ENCODE measurements around the gene STEAP3. TPM values are rescaled to one million over a fixed set of nuclear protein-coding genes. Genes with fewer than 3 reads are reported as not detected.

Gene STEAP3
- total RNA-seq, 4 donors from 2014 or later, result 2.3 to 5.9 (median 3.7) TPM

- intact Hi-C loops (cut with DNase I; ENCODE audit: low total_unique reads), result no loop called here
- no peaks in the 10 kb centered on the region for H3K36me3 ChIP-seq
- H3K9me3 ChIP-seq, result no peaks in the 10 kb centered on the region
- no peak for DNase-seq
- H3K27me3 ChIP-seq, result no peaks in the 10 kb centered on the region
- peaks cover 0 to 6% of the 10 kb centered on the region in 2 donors for H3K4me1 ChIP-seq
- H3K4me3 ChIP-seq, result no peak overlapping the region
- no peak overlapping the region for H3K27ac ChIP-seq
- TF ChIP-seq CTCF (IDR thresholded peaks at IDR 0.05) (no peak), POLR2A (IDR thresholded peaks at IDR 0.05) (no peak)
Measured at GRCh38 chr2:119222213-119222612, 1.4 kb upstream of the STEAP3 start.

- Histone ChIP-seq H3K4me1 (peaks cover 0 to 6% of the 10 kb centered on the region in 2 donors), H3K4me3 (peak overlapping the region; percentile 31 to 60), H3K27me3 (no peaks in the 10 kb centered on the region), H3K27ac (no peak overlapping the region), H3K9me3 (no peaks in the 10 kb centered on the region), H3K36me3 (no peaks in the 10 kb centered on the region)
- intact Hi-C loops (cut with DNase I; ENCODE audit: low total_unique reads), result no loop called here
- TF ChIP-seq CTCF (IDR thresholded peaks at IDR 0.05), result no peak
- no peak for TF ChIP-seq POLR2A (IDR thresholded peaks at IDR 0.05)
- DNase-seq, result no peak
Measured at GRCh38 chr2:119222863-119223520, 642 bp upstream of the STEAP3 start.

- Histone ChIP-seq H3K4me3 (peak overlapping the region; percentile 31 to 60), H3K27ac (no peak overlapping the region), H3K36me3 (no peaks in the 10 kb centered on the region), H3K27me3 (no peaks in the 10 kb centered on the region), H3K4me1 (peaks cover 0 to 6% of the 10 kb centered on the region in 2 donors), H3K9me3 (no peaks in the 10 kb centered on the region)
- DNase-seq, result no peak
- TF ChIP-seq CTCF (IDR thresholded peaks at IDR 0.05) (no peak), POLR2A (IDR thresholded peaks at IDR 0.05) (no peak)
- intact Hi-C loops (cut with DNase I; ENCODE audit: low total_unique reads), result no loop called here
Measured at GRCh38 chr2:119224391-119225104, 914 bp downstream of the STEAP3 start.

GRCh38 chr2:119225105-119225865, 1.7 kb downstream of the STEAP3 start:
- intact Hi-C loops (cut with DNase I; ENCODE audit: low total_unique reads), result no loop called here
- no peaks in the 10 kb centered on the region for H3K36me3 ChIP-seq
- no peak overlapping the region for H3K4me3 ChIP-seq
- no peak for TF ChIP-seq CTCF (IDR thresholded peaks at IDR 0.05)
- no peak for TF ChIP-seq POLR2A (IDR thresholded peaks at IDR 0.05)
- H3K4me1 ChIP-seq, result peaks cover 0 to 6% of the 10 kb centered on the region in 2 donors
- H3K27ac ChIP-seq, result no peak overlapping the region
- no peaks in the 10 kb centered on the region for H3K27me3 ChIP-seq
- no peaks in the 10 kb centered on the region for H3K9me3 ChIP-seq
- DNase-seq, result no peak

- DNase-seq, result no peak
Measured at GRCh38 chr2:119225926-119226325, 2.3 kb downstream of the STEAP3 start.

More at GRCh38 chr2:119225926-119226325, 2.3 kb downstream of the STEAP3 start:
- Histone ChIP-seq H3K36me3 (no peaks in the 10 kb centered on the region), H3K27me3 (no peaks in the 10 kb centered on the region), H3K4me1 (peaks cover 0 to 6% of the 10 kb centered on the region in 2 donors), H3K27ac (no peak overlapping the region), H3K4me3 (no peak overlapping the region), H3K9me3 (no peaks in the 10 kb centered on the region)
- TF ChIP-seq POLR2A (IDR thresholded peaks at IDR 0.05) (no peak), CTCF (IDR thresholded peaks at IDR 0.05) (no peak)
- intact Hi-C loops (cut with DNase I; ENCODE audit: low total_unique reads), result no loop called here
